KMS-11 (cell line): ENCODE results near the gene PGM2.

ENCODE experiments used
- H2AFZ ChIP-seq: fragments of 200-600 bp; sonication (generic); 2 replicates; pipeline ENCODE4 v1.6.1; 2016; ENCODE audit warnings: antibody characterized with exemption, mixed run types, low read depth
- H3K27ac ChIP-seq: fragments of 200-600 bp; sonication (generic); 2 replicates; pipeline ENCODE4 v1.6.1; 2016; ENCODE audit warnings: mild to moderate bottlenecking, mixed run types
- H3K27me3 ChIP-seq: fragments of 200-600 bp; sonication (generic); 2 replicates; pipeline ENCODE4 v1.6.1; 2017; ENCODE audit warnings: mild to moderate bottlenecking, low read depth, mixed run types, moderate library complexity; ENCODE audit not compliant: insufficient read depth
- H3K36me3 ChIP-seq: fragments of 200-600 bp; sonication (generic); 2 replicates; pipeline ENCODE4 v1.6.1; 2017; ENCODE audit warnings: mild to moderate bottlenecking, mixed run types; ENCODE audit not compliant: insufficient read depth
- H3K4me1 ChIP-seq: fragments of 200-600 bp; sonication (generic); 2 replicates; pipeline ENCODE4 v1.6.1; 2016; ENCODE audit warnings: mild to moderate bottlenecking, low read depth, mixed run types; ENCODE audit not compliant: poor library complexity, severe bottlenecking
- H3K4me2 ChIP-seq: fragments of 200-600 bp; sonication (generic); 2 replicates; pipeline ENCODE4 v1.7.0; 2016; ENCODE audit warnings: mild to moderate bottlenecking, mixed run types
- H3K4me3 ChIP-seq: fragments of 200-600 bp; sonication (generic); IDR thresholded peaks from 2 replicates; pipeline ENCODE4 v1.6.1; 2017; ENCODE audit warnings: low read depth, low read length, mixed read lengths; ENCODE audit not compliant: insufficient read depth
- H3K79me2 ChIP-seq: fragments of 200-600 bp; sonication (generic); 2 replicates; pipeline ENCODE4 v1.6.1; 2016; ENCODE audit warnings: low read depth, mixed run types; ENCODE audit not compliant: insufficient read depth
- H3K9ac ChIP-seq: fragments of 200-600 bp; sonication (generic); 2 replicates; pipeline ENCODE4 v1.6.1; 2016; ENCODE audit warnings: mild to moderate bottlenecking, mixed run types
- H4K20me1 ChIP-seq: fragments of 200-600 bp; sonication (generic); 2 replicates; pipeline ENCODE4 v1.6.1; 2016; ENCODE audit warnings: mild to moderate bottlenecking, mixed run types; ENCODE audit not compliant: insufficient read depth
- CTCF ChIP-seq: fragments of 200-600 bp; sonication (generic); conservative IDR thresholded peaks from 2 replicates; pipeline ENCODE4 v1.6.1; 2017; ENCODE audit warnings: low read depth, mild to moderate bottlenecking, antibody characterized with exemption, low read length, moderate library complexity, mixed read lengths

PGM2 gene

GRCh38 chr4:37788819-37789218 is 37.7 kb upstream of the PGM2 start:
- TF ChIP-seq CTCF: no peak

DNA sequence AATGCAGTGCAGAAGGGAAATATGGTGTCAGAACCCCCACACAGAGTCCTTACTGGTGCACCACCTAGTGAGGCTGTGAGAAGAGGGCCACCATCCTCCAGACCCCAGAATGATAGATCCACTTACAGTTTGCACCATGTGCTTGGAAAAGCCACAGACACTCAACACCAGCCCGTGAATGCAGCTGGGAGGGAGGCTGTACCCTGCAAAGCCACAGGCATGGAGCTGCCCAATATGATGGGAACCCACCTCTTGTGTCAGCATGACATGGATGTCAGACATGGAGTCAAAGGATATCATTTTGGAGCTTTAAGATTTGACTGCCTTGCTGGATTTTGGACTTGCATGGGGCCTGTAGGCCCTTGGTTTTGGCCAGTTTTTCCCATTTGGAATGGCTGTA is 34.2 kb upstream of the PGM2 start:
- H3K4me2 ChIP-seq: no peak overlapping the region
- no peaks in the 10 kb centered on the region for H3K27me3 ChIP-seq
- no peaks in the 10 kb centered on the region for H3K79me2 ChIP-seq
- no peak overlapping the region for H3K4me3 ChIP-seq
- no peaks in the 10 kb centered on the region for H3K36me3 ChIP-seq
- H2AFZ ChIP-seq: no peak overlapping the region
- no peak for TF ChIP-seq CTCF
- no peak overlapping the region for H3K27ac ChIP-seq
- H4K20me1 ChIP-seq: no peaks in the 10 kb centered on the region
- H3K9ac ChIP-seq: no peak overlapping the region
- H3K4me1 ChIP-seq: no peaks in the 10 kb centered on the region

More at GRCh38 chr4:37788819-37789218, 37.7 kb upstream of the PGM2 start:
- Histone ChIP-seq H3K27me3 (no peaks in the 10 kb centered on the region), H3K4me1 (no peaks in the 10 kb centered on the region), H3K79me2 (no peaks in the 10 kb centered on the region), H3K4me2 (no peak overlapping the region), H3K4me3 (no peak overlapping the region), H3K36me3 (no peaks in the 10 kb centered on the region), H3K9ac (no peak overlapping the region), H2AFZ (no peak overlapping the region), H3K27ac (no peak overlapping the region), H4K20me1 (no peaks in the 10 kb centered on the region)

- Histone ChIP-seq H3K4me1 (no peaks in the 10 kb centered on the region), H3K4me2 (no peak overlapping the region), H2AFZ (no peak overlapping the region), H3K79me2 (no peaks in the 10 kb centered on the region), H3K4me3 (no peak overlapping the region), H3K27me3 (no peaks in the 10 kb centered on the region), H3K9ac (no peak overlapping the region), H3K27ac (no peak overlapping the region), H3K36me3 (no peaks in the 10 kb centered on the region), H4K20me1 (no peaks in the 10 kb centered on the region)
- peak; percentile 27; the same call in 1 of the 2 replicates for TF ChIP-seq CTCF
Measured at GRCh38 chr4:37793562-37793961, 32.9 kb upstream of the PGM2 start.

DNA sequence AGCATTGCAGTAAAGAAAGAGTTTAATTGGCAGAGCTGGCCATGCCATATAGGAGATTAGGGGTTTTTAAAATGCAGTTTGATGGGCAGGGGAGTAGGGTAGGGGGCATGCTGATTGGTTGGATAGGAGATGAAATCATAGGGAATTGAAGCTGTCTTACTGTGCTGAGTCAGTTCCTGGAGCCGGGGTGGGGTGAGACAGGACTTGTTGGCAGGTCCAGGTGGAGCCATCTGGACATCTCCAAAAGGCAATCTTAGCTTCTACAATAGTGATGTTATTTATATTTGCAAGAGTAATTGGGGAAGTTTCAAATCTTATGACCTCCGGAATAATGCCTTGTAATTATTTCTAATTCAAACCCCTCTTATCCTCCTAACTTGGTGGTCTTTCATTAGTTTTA is 32.4 kb upstream of the PGM2 start:
- Histone ChIP-seq H3K27me3 (no peaks in the 10 kb centered on the region), H4K20me1 (no peaks in the 10 kb centered on the region), H3K4me3 (no peak overlapping the region), H3K36me3 (no peaks in the 10 kb centered on the region), H2AFZ (no peak overlapping the region), H3K4me2 (no peak overlapping the region), H3K27ac (no peak overlapping the region), H3K9ac (no peak overlapping the region), H3K79me2 (no peaks in the 10 kb centered on the region), H3K4me1 (no peaks in the 10 kb centered on the region)
- TF ChIP-seq CTCF: no peak
